Measurements from ENCODE around the gene COG5. TPM values are rescaled to one million over a fixed set of nuclear protein-coding genes. Genes with fewer than 3 reads are reported as not detected.

The COG5 gene
- total and polyA plus RNA-seq, 3 donors from 2014 or later: 27.1 to 76.1 (median 70.6) TPM

- 85 to 92% methylated on average over 2 of the region's 2 CpGs for WGBS, 2 donors
- no peaks in the 10 kb centered on the region for H3K4me1 ChIP-seq
- no peaks in the 10 kb centered on the region for H3K27me3 ChIP-seq
- no peaks in the 10 kb centered on the region for H3K36me3 ChIP-seq (ENCODE audit: low read depth, missing control alignments)
- intact Hi-C loops (cut with DNase I; ENCODE audit: low total_unique reads): loop anchor here (10.0 kb wide), 1 partner anchor 263 kb away; no protein-coding TSS in a partner anchor
- H3K9me3 ChIP-seq: no peaks in the 10 kb centered on the region
- no peak overlapping the region for H3K4me3 ChIP-seq
- DNase-seq: no peak
- TF ChIP-seq, protein P1, sequence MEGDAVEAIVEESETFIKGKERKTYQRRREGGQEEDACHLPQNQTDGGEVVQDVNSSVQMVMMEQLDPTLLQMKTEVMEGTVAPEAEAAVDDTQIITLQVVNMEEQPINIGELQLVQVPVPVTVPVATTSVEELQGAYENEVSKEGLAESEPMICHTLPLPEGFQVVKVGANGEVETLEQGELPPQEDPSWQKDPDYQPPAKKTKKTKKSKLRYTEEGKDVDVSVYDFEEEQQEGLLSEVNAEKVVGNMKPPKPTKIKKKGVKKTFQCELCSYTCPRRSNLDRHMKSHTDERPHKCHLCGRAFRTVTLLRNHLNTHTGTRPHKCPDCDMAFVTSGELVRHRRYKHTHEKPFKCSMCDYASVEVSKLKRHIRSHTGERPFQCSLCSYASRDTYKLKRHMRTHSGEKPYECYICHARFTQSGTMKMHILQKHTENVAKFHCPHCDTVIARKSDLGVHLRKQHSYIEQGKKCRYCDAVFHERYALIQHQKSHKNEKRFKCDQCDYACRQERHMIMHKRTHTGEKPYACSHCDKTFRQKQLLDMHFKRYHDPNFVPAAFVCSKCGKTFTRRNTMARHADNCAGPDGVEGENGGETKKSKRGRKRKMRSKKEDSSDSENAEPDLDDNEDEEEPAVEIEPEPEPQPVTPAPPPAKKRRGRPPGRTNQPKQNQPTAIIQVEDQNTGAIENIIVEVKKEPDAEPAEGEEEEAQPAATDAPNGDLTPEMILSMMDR (IDR thresholded peaks at IDR 0.05): no peak
- TF ChIP-seq POLR2A (IDR thresholded peaks at IDR 0.05): no peak
- H3K27ac ChIP-seq: no peak overlapping the region
Measured at GRCh38 chr7:107461938-107462533, 101.7 kb downstream of the COG5 start.

GRCh38 chr7:107453388-107453787, 110.3 kb downstream of the COG5 start:
- intact Hi-C loops (cut with DNase I; ENCODE audit: low total_unique reads): no loop called here

GRCh38 chr7:107450970-107451369, 112.8 kb downstream of the COG5 start:
- DNase-seq: no peak
- Histone ChIP-seq H3K4me3 (no peak overlapping the region), H3K27me3 (no peaks in the 10 kb centered on the region), H3K27ac (no peak overlapping the region), H3K9me3 (no peaks in the 10 kb centered on the region), H3K36me3 (ENCODE audit: low read depth, missing control alignments) (no peaks in the 10 kb centered on the region), H3K4me1 (no peaks in the 10 kb centered on the region)
- TF ChIP-seq POLR2A (IDR thresholded peaks at IDR 0.05): no peak
- TF ChIP-seq, protein P1 (IDR thresholded peaks at IDR 0.05): no peak
- WGBS, 2 donors: 80 to 93% methylated on average over 1 of the region's 1 CpG
- intact Hi-C loops (cut with DNase I; ENCODE audit: low total_unique reads): no loop called here

More at GRCh38 chr7:107453388-107453787, 110.3 kb downstream of the COG5 start:
- no peaks in the 10 kb centered on the region for H3K27me3 ChIP-seq
- H3K9me3 ChIP-seq: no peaks in the 10 kb centered on the region
- TF ChIP-seq, protein P1 (IDR thresholded peaks at IDR 0.05): no peak
- no peak for TF ChIP-seq POLR2A (IDR thresholded peaks at IDR 0.05)
- no peaks in the 10 kb centered on the region for H3K4me1 ChIP-seq
- H3K27ac ChIP-seq: no peak overlapping the region
- no peak overlapping the region for H3K4me3 ChIP-seq
- DNase-seq: no peak
- no peaks in the 10 kb centered on the region for H3K36me3 ChIP-seq (ENCODE audit: low read depth, missing control alignments)
- 87 to 93% methylated on average over 1 of the region's 1 CpG for WGBS, 2 donors

DNA sequence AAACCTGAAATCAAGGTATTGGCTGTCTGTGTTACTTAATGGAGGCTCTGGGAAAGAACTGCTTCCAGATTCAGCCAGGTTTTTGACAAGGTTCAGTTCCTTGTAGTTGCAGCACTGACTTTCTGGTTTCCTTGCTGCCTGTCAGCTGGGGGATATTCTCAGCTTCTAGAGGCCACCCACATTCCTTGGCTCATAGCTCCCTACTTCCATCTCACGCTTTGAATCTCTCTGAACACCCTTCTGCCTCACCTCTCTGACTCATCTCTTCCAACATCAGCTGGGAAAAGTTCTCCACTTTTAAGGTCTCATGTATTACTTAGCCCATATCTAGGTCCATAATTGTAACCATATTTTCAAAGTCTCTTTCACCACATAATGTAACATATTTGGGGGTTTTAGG, 116.7 kb downstream of the COG5 start:
- DNase-seq: no peak
- WGBS, 2 donors: 94 to 100% methylated on average over 1 of the region's 1 CpG
- intact Hi-C loops (cut with DNase I; ENCODE audit: low total_unique reads): no loop called here
- no peaks in the 10 kb centered on the region for H3K36me3 ChIP-seq (ENCODE audit: low read depth, missing control alignments)
- H3K9me3 ChIP-seq: no peaks in the 10 kb centered on the region
- H3K4me3 ChIP-seq: no peak overlapping the region
- no peaks in the 10 kb centered on the region for H3K4me1 ChIP-seq
- H3K27ac ChIP-seq: no peak overlapping the region
- TF ChIP-seq, protein P1 (IDR thresholded peaks at IDR 0.05): no peak
- no peak for TF ChIP-seq POLR2A (IDR thresholded peaks at IDR 0.05)
- H3K27me3 ChIP-seq: no peaks in the 10 kb centered on the region

- no peaks in the 10 kb centered on the region for H3K36me3 ChIP-seq (ENCODE audit: low read depth, missing control alignments)
- H3K4me1 ChIP-seq: no peaks in the 10 kb centered on the region
- WGBS, 2 donors: 94 to 100% methylated on average over 1 of the region's 1 CpG
- TF ChIP-seq, protein P1 (IDR thresholded peaks at IDR 0.05): no peak
- no peak overlapping the region for H3K4me3 ChIP-seq
- no peak overlapping the region for H3K27ac ChIP-seq
- DNase-seq: no peak
- intact Hi-C loops (cut with DNase I; ENCODE audit: low total_unique reads): no loop called here
- H3K9me3 ChIP-seq: no peaks in the 10 kb centered on the region
- H3K27me3 ChIP-seq: no peaks in the 10 kb centered on the region
Measured at GRCh38 chr7:107446531-107446930, 117.2 kb downstream of the COG5 start.
